ENCODE results near the gene ABHD17B.
"Not testable (repeated sequence)": the region's sequence is repeated elsewhere in the genome, so short reads cannot be mapped to it uniquely, and the experiment has no call there.

Gene ABHD17B

GRCh38 chr9:71916834-71917534, 6.0 kb upstream of the ABHD17B start:
- in situ Hi-C loops (cut with HindIII; ENCODE audit: low sequenced_read_pairs) = no loop called here

DNA sequence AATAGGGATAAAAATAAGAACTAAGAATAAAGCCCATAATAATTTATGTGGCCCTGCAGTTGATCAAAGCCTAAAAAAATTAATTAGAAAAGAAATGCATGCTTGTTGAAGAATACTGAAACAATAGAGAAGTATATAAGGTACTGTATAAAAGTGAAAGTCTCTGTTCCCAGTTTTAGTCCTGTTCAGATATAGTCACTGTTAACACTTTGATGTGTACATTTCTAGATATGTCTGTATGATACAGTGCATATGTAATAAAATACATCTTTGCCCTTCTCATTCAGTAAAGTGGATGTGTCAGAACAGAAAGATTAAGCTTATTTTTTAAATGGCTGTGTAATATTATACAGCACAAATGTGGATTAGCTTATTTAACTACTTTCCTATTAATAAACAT, 4.5 kb upstream of the ABHD17B start:
- in situ Hi-C loops (cut with HindIII; ENCODE audit: low sequenced_read_pairs) = no loop called here

DNA sequence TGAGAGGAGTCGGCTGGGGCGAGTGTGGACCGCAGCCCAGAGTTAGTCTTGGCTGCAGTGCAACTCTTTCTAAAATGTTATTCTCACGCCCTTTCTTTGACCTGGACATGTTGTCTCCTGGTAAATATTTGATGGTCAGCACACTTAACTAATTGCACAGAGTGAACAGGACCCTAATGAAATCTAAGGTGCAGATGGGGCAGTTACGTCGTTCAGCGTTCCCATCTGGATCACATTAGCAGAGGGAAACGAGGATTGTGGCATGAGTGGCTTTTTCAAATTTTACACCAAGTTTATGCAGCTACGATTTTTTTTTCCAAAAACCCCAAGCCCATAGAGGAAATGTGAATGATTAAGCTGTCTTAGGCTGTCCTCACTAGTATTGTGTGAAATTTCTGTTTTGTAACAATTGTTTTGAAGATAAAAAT, 929 bp upstream of the ABHD17B start:
- in situ Hi-C loops (cut with HindIII; ENCODE audit: low sequenced_read_pairs) = no loop called here

- in situ Hi-C loops (cut with HindIII; ENCODE audit: low sequenced_read_pairs) = no loop called here
Measured at GRCh38 chr9:71910650-71911060, 338 bp downstream of the ABHD17B start.

DNA sequence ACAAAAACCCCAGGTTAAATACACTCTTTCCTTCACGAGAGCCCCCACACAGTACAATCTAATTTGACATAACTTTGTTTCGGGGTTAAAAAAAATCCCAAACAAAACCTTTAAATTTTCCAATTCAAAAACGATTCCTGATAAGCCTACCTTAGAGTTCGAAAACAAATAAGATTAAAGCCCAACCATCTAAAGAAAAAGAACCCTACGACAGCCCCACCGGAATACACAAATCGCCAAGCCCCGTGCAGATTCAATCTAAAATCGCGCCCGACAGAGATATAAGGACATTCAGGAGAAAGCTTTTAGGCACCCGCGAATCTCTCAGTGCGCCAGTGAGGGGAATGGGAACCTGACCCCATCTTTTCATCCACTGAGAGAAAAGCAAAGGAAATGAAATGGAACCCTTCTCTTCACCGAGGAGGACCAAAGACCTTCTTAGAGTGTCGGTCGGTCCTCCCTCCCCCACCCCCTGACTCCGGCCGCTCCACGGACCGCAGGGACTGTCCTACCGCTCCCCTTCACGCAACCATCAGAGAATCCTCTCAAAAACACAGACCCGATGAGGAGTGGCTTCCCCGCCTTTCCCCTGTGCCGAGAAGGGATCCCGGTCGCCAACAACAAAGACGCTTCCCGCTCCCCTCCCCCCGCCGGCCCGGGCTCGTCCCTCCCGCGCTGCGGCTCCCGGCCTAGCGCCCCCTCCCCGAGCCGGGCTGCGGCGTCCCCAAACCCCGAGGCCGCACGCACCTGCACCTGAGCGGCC, 925 bp downstream of the ABHD17B start:
- in situ Hi-C loops (cut with HindIII; ENCODE audit: low sequenced_read_pairs) = no loop called here

DNA sequence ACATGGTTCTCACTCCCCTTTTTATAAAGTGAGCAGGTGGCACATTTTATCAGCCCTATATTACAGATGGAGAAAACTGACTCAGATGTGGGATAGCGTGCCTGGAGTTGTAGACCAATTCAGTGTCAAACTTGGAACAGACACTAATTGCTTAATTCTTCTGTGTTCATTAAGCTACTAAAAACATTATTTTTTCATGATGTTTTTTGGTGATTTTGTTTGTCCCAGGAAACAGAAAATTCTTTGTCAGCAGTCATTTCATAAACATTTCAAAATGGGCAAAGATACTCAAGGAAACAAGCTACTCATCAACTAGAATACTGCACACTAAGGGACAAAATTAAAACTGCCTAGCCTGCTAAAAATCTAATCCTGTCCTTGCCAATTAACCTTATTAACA, 2.2 kb downstream of the ABHD17B start:
- in situ Hi-C loops (cut with HindIII; ENCODE audit: low sequenced_read_pairs) = no loop called here

GRCh38 chr9:71904076-71904475, 6.9 kb downstream of the ABHD17B start:
- in situ Hi-C loops (cut with HindIII; ENCODE audit: low sequenced_read_pairs) = no loop called here

GRCh38 chr9:71901695-71902597, 9.0 kb downstream of the ABHD17B start:
- in situ Hi-C loops (cut with HindIII; ENCODE audit: low sequenced_read_pairs) = no loop called here

DNA sequence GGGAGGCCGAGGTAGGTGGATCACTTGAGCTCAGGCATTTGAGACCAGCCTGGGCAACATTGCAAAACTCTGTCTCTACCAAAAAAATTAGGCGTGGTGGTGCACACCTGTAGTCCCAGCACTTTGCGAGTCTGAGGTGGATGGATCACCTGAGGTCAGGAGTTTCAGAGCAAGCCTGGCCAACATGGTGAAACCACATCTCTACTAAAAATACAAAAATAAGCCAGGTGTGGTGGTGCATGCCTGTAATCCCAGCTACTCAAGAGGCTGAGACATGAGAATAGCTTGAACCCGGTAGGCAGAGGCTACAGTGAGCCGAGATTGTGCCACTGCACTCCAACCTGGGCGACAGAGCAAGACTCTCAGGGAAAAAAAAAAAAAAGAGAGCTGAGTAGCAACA, 12.2 kb downstream of the ABHD17B start:
- in situ Hi-C loops (cut with HindIII; ENCODE audit: low sequenced_read_pairs) = not testable (repeated sequence)

- in situ Hi-C loops (cut with HindIII; ENCODE audit: low sequenced_read_pairs) = no loop called here
Measured at GRCh38 chr9:71897577-71897976, 13.4 kb downstream of the ABHD17B start.

DNA sequence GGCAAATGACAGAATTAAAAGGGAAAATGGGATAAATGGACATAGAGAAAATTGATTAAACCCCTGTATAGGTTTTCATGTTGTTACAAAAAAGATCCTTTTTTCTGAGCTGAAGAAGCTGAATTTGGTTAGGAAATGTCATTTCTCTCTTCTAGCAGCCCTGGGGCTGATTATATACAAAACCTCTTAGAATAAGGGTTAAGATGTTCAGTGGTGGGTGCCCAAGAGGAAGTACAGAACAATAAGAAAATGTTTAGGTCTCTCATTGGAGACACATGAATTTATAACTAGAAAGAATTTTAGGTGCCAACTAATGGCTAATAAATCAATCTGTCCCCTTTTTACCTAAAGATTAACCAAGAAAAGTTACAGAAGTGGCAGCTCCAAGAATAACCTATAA, 14.2 kb downstream of the ABHD17B start:
- in situ Hi-C loops (cut with HindIII; ENCODE audit: low sequenced_read_pairs) = no loop called here

- in situ Hi-C loops (cut with HindIII; ENCODE audit: low sequenced_read_pairs) = no loop called here
Measured at GRCh38 chr9:71895955-71896354, 15.0 kb downstream of the ABHD17B start.

- in situ Hi-C loops (cut with HindIII; ENCODE audit: low sequenced_read_pairs) = no loop called here
Measured at GRCh38 chr9:71895117-71895516, 15.9 kb downstream of the ABHD17B start.

GRCh38 chr9:71891557-71892189, 19.3 kb downstream of the ABHD17B start:
- in situ Hi-C loops (cut with HindIII; ENCODE audit: low sequenced_read_pairs) = no loop called here

GRCh38 chr9:71890042-71890679, 20.8 kb downstream of the ABHD17B start:
- in situ Hi-C loops (cut with HindIII; ENCODE audit: low sequenced_read_pairs) = no loop called here

DNA sequence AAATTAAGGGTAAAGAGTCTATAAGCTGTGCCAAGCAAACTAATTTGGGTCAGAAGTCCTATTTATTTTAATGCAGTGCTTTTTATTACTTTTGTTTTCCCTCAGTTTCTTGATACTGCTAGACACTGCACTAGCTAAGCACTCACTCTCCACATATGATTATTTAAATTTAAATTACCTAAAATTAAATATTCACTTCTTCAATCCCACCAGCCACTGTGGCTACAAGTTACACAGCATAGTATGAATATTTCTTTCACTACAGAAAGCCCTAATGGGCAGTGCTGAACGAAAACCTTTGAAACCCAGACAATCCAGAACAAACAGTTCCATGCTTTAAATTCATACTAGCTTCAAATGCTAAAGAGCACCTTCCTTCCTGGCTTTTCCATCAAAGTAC, 23.6 kb downstream of the ABHD17B start:
- in situ Hi-C loops (cut with HindIII; ENCODE audit: low sequenced_read_pairs) = no loop called here

- in situ Hi-C loops (cut with HindIII; ENCODE audit: low sequenced_read_pairs) = no loop called here
Measured at GRCh38 chr9:71886541-71886940, 24.5 kb downstream of the ABHD17B start.

GRCh38 chr9:71886015-71886414, 25.0 kb downstream of the ABHD17B start:
- in situ Hi-C loops (cut with HindIII; ENCODE audit: low sequenced_read_pairs) = no loop called here

- in situ Hi-C loops (cut with HindIII; ENCODE audit: low sequenced_read_pairs) = no loop called here
Measured at GRCh38 chr9:71885467-71885866, 25.5 kb downstream of the ABHD17B start.

- in situ Hi-C loops (cut with HindIII; ENCODE audit: low sequenced_read_pairs) = no loop called here
Measured at GRCh38 chr9:71884005-71884404, 27.0 kb downstream of the ABHD17B start.

Data from DLD1 (cell line).